IMR-90 (cell line): ENCODE data around the gene SYNPO. TPM values are rescaled to one million over a fixed set of nuclear protein-coding genes. Genes with fewer than 3 reads are reported as not detected.

Experiments used
- ATAC-seq: fragments of 200-7000 bp; cut with Tn5 transposase; 2 replicates; pipeline ENCODE4 v1.9.1; 2020; ENCODE audit warnings: low read depth, mild to moderate bottlenecking, moderate library complexity
- BruUV-seq: library from RNA; stranded (reverse); fragments of 400-500 nt; replicated peaks from 2 replicates; lab custom pipeline; 2021; lab: Mats Ljungman, UMichigan
- CTCF ChIA-PET: fragments of 300-600 bp; formaldehyde crosslinking; extraction: SDS; loops from one replicate; lab custom pipeline; 2021; ENCODE audit warnings: antibody characterized with exemption; lab: Yijun Ruan, JAX
- POLR2A ChIA-PET: fragments of 300-600 bp; sonication (Branson Sonifier 250); formaldehyde crosslinking; loops from one replicate; lab custom pipeline; 2022; ENCODE audit warnings: antibody characterized with exemption; ENCODE audit not compliant: unreplicated experiment; lab: Charles Lee
- DNase-seq: peaks from one replicate; pipeline ENCODE4 v3.0.0; 2013
- H2AFZ ChIP-seq: replicated peaks from 2 replicates; pipeline ENCODE3; 2013; ENCODE audit warnings: low read length, mild to moderate bottlenecking; ENCODE audit not compliant: poor library complexity
- H2AK5ac ChIP-seq: 2 replicates; pipeline ENCODE4 v1.6.1; 2013; ENCODE audit warnings: low read depth, low read length, inconsistent platforms
- H2AK9ac ChIP-seq: replicated peaks from 2 replicates; pipeline ENCODE3; 2013; ENCODE audit warnings: mild to moderate bottlenecking, low read depth, low read length, moderate library complexity; ENCODE audit not compliant: poor library complexity
- H2BK120ac ChIP-seq: 2 replicates; pipeline ENCODE4 v1.6.1; 2013; ENCODE audit warnings: low read depth, low read length, inconsistent platforms
- H2BK15ac ChIP-seq: 3 replicates; pipeline ENCODE4 v1.6.1; 2013; ENCODE audit warnings: low read depth, low read length, inconsistent platforms
- H2BK20ac ChIP-seq: 2 replicates; pipeline ENCODE4 v1.6.1; 2013; ENCODE audit warnings: low read depth, mild to moderate bottlenecking, inconsistent platforms, low read length, moderate library complexity
- H2BK5ac ChIP-seq: 2 replicates; pipeline ENCODE4 v1.6.1; 2013; ENCODE audit warnings: mild to moderate bottlenecking, low read depth, low read length, inconsistent platforms; ENCODE audit not compliant: poor library complexity, severe bottlenecking
- H3K14ac ChIP-seq: replicated peaks from 2 replicates; pipeline ENCODE4 v1.6.1; 2013; ENCODE audit warnings: low read depth, low read length, inconsistent platforms
- H3K18ac ChIP-seq: 2 replicates; pipeline ENCODE4 v1.6.1; 2013; ENCODE audit warnings: low read depth, low read length, control low read depth
- H3K23ac ChIP-seq: 2 replicates; pipeline ENCODE4 v1.6.1; 2013; ENCODE audit warnings: low read depth, low read length, inconsistent platforms
- H3K27ac ChIP-seq: 2 replicates; pipeline ENCODE4 v1.5.1; 2013; ENCODE audit warnings: mild to moderate bottlenecking, control low read depth, low read length; ENCODE audit not compliant: insufficient read depth
- H3K27me3 ChIP-seq: 2 replicates; pipeline ENCODE4 v1.6.1; 2013; ENCODE audit warnings: low read length; ENCODE audit not compliant: control insufficient read depth, insufficient read depth
- H3K36me3 ChIP-seq: 2 replicates; pipeline ENCODE4 v1.6.1; 2013; ENCODE audit warnings: low read length, mixed read lengths; ENCODE audit not compliant: control insufficient read depth, insufficient read depth
- H3K4ac ChIP-seq: 2 replicates; pipeline ENCODE4 v1.6.1; 2013; ENCODE audit warnings: low read depth, low read length, inconsistent platforms
- H3K4me1 ChIP-seq: 2 replicates; pipeline ENCODE4 v1.6.1; 2013; ENCODE audit warnings: low read length, mixed read lengths; ENCODE audit not compliant: control insufficient read depth, insufficient read depth
- H3K4me2 ChIP-seq: 2 replicates; pipeline ENCODE4 v1.6.1; 2013; ENCODE audit warnings: low read depth, mild to moderate bottlenecking, control low read depth, low read length, moderate library complexity
- H3K4me3 ChIP-seq: 2 replicates; pipeline ENCODE4 v1.5.1; 2013; ENCODE audit warnings: low read depth, mild to moderate bottlenecking, control low read depth, low read length, moderate library complexity; ENCODE audit not compliant: insufficient read depth
- H3K56ac ChIP-seq: 2 replicates; pipeline ENCODE4 v1.6.1; 2013; ENCODE audit warnings: low read length, inconsistent platforms; ENCODE audit not compliant: insufficient read depth; ENCODE audit errors: extremely low read depth
- H3K79me1 ChIP-seq, 2 experiments: 2 replicates each; pipeline ENCODE4 v1.6.1; 2013; ENCODE audit warnings: low read length in 2 of 2, inconsistent platforms in 1 of 2, low read depth in 1 of 2
- H3K9ac ChIP-seq: 2 replicates; pipeline ENCODE4 v1.6.1; 2013; ENCODE audit warnings: low read depth, low read length, control low read depth
- H3K9me1 ChIP-seq: 2 replicates; pipeline ENCODE4 v1.6.1; 2013; ENCODE audit warnings: low read length, inconsistent platforms; ENCODE audit not compliant: insufficient read depth
- H3K9me3 ChIP-seq: 2 replicates; pipeline ENCODE4 v1.6.1; 2013; ENCODE audit warnings: low read length; ENCODE audit not compliant: control insufficient read depth, insufficient read depth
- H4K20me1 ChIP-seq: 2 replicates; pipeline ENCODE4 v1.6.1; 2013; ENCODE audit warnings: low read length, inconsistent platforms; ENCODE audit not compliant: insufficient read depth
- H4K5ac ChIP-seq: 2 replicates; pipeline ENCODE4 v1.6.1; 2013; ENCODE audit warnings: mild to moderate bottlenecking, low read depth, low read length, control low read depth
- H4K8ac ChIP-seq, 2 experiments: 2 replicates each; pipeline ENCODE4 v1.6.1; 2013; ENCODE audit warnings: low read depth in 2 of 2, low read length in 2 of 2, control low read depth in 1 of 2, inconsistent platforms in 1 of 2
- H4K91ac ChIP-seq: 2 replicates; pipeline ENCODE4 v1.6.1; 2013; ENCODE audit warnings: low read depth, low read length, inconsistent platforms; ENCODE audit not compliant: insufficient read depth
- CEBPB ChIP-seq: IDR thresholded peaks from 2 replicates; pipeline ENCODE4 v1.6.1; 2012; ENCODE audit warnings: low read depth, low read length, improper control_type of control experiment
- CHD1 ChIP-seq: IDR thresholded peaks from 2 replicates; pipeline ENCODE4 v1.6.1; 2012; ENCODE audit warnings: low read depth, low read length, improper control_type of control experiment
- CTCF ChIP-seq: conservative IDR thresholded peaks from 2 replicates; pipeline ENCODE4 v1.5.1; 2012; ENCODE audit warnings: mild to moderate bottlenecking, low read depth, low read length, improper control_type of control experiment
- FOS ChIP-seq: fragments of 150-350 bp; IDR thresholded peaks from 2 replicates; pipeline ENCODE4 v1.6.1; 2016; ENCODE audit warnings: low read depth, low read length
- MAFK ChIP-seq: IDR thresholded peaks from 2 replicates; pipeline ENCODE4 v1.6.1; 2012; ENCODE audit warnings: low read depth, low read length, improper control_type of control experiment
- MAZ ChIP-seq: IDR thresholded peaks from 2 replicates; pipeline ENCODE4 v1.6.1; 2012; ENCODE audit warnings: low read depth, mild to moderate bottlenecking, low read length, improper control_type of control experiment, moderate library complexity, borderline replicate concordance
- MXI1 ChIP-seq: IDR thresholded peaks from 2 replicates; pipeline ENCODE4 v1.6.1; 2012; ENCODE audit warnings: low read depth, mild to moderate bottlenecking, low read length, moderate library complexity, borderline replicate concordance
- NFE2L2 ChIP-seq: fragments of 150-350 bp; IDR thresholded peaks from 2 replicates; pipeline ENCODE4 v1.6.1; 2016; ENCODE audit warnings: low read depth, mild to moderate bottlenecking, low read length
- POLR2A ChIP-seq: IDR thresholded peaks from 2 replicates; pipeline ENCODE4 v1.6.1; 2012; ENCODE audit warnings: mild to moderate bottlenecking, low read depth, low read length
- RAD21 ChIP-seq: IDR thresholded peaks from 2 replicates; pipeline ENCODE4 v1.6.1; 2012; ENCODE audit warnings: low read length, improper control_type of control experiment
- RCOR1 ChIP-seq: IDR thresholded peaks from 2 replicates; pipeline ENCODE4 v1.6.1; 2012; ENCODE audit warnings: mild to moderate bottlenecking, low read length, improper control_type of control experiment; ENCODE audit not compliant: insufficient replicate concordance
- RFX5 ChIP-seq: IDR thresholded peaks from 2 replicates; pipeline ENCODE4 v1.8.0; 2012; ENCODE audit warnings: low read depth, mild to moderate bottlenecking, low read length, moderate library complexity
- WGBS, 2 experiments: methylation state at CpG; one replicate each; pipeline versions ENCODE4 v1.1.5 to v1.1.7; 2013; ENCODE audit warnings: missing lambda C conversion rate in 2 of 2; ENCODE audit not compliant: insufficient read length in 1 of 2; ENCODE audit errors: extremely low coverage in 2 of 2; 5-methylcytosine and 5-hydroxymethylcytosine counted together
- dilution Hi-C: fragments of 300-500 bp; cut with HindIII; formaldehyde crosslinking; loops from one replicate; pipeline ENCODE4 v1.14.3; 2018; ENCODE audit warnings: low sequenced_read_pairs; ENCODE audit not compliant: unreplicated experiment
- in situ Hi-C: fragments of 300-500 bp; cut with MboI; formaldehyde crosslinking; loops from 3 replicates; pipeline ENCODE4 v1.14.3; 2019; ENCODE audit warnings: low sequenced_read_pairs, inconsistent platforms, mixed read lengths
- intact Hi-C: fragments of 100-400 bp; cut with micrococcal nuclease; formaldehyde crosslinking; loops from 2 replicates; pipeline ENCODE4 v1.10.0; 2022
- polyA plus RNA-seq, 3 experiments: library from polyadenylated mRNA; depleted of rRNA; stranded (reverse); fragments of >200 nt; gene quantifications; 2 replicates each; pipeline ENCODE4 v1.2.3, GENCODE V29; 2012; ENCODE audit warnings: low replicate concordance in 1 of 3
- total RNA-seq: library from RNA; depleted of rRNA; stranded (reverse); fragments of >200 nt; gene quantifications from 2 replicates; pipeline ENCODE4 v1.2.3, GENCODE V29; 2012
- TF ChIP-seq, protein P1 (sequence below): fragments of 150-350 bp; IDR thresholded peaks from 2 replicates; pipeline ENCODE4 v1.6.1; 2017; ENCODE audit warnings: mild to moderate bottlenecking, antibody characterized with exemption, low read length, low read depth

The SYNPO gene
- total and polyA plus RNA-seq, 2 of the 4 experiments (the other 2 are of a cell fraction), result 3.0 to 24.8 TPM

- POLR2A ChIA-PET, result no interaction called here
- CTCF ChIA-PET, result no interaction called here
Observed at GRCh38 chr5:150631326-150631701, 9.1 kb upstream of the SYNPO start.

More at GRCh38 chr5:150631326-150631701, 9.1 kb upstream of the SYNPO start:
- peak overlapping the region; percentile 8 for H3K4ac ChIP-seq
- no CpG with 5 or more reads among the region's 6 CpGs for WGBS, 2 experiments
- in situ Hi-C loops, result no loop called here
- no peak overlapping the region for H3K27ac ChIP-seq
- no TSS peak for BruUV-seq
- H2BK5ac ChIP-seq, result no peak overlapping the region
- no peaks in the 10 kb centered on the region for H3K9me3 ChIP-seq
- no peak overlapping the region for H3K23ac ChIP-seq
- no peak overlapping the region for H3K4me3 ChIP-seq
- DNase-seq, result no peak
- no peaks in the 10 kb centered on the region; the same call in 1 of the 2 replicates for H4K20me1 ChIP-seq
- no peak for ATAC-seq
- no peaks in the 10 kb centered on the region; a peak in 1 of 4 replicates for H3K79me1 ChIP-seq
- no peak overlapping the region for H2AK9ac ChIP-seq
- no peak overlapping the region for H3K9ac ChIP-seq
- no peak overlapping the region for H2AFZ ChIP-seq
- H2AK5ac ChIP-seq, result peak overlapping the region; percentile 84; the same call in 1 of the 2 replicates
- peaks cover 2% of the 10 kb centered on the region; the same call in 1 of the 2 replicates for H3K36me3 ChIP-seq
- intact Hi-C loops, result no loop called here
- H3K14ac ChIP-seq, result peak overlapping the region; percentile 25; the same call in 1 of the 2 replicates
- 0 out of 2 replicates have a peak overlapping the region, but pooled peaks have one; percentile 14 for H2BK20ac ChIP-seq
- dilution Hi-C loops, result no loop called here
- H3K4me2 ChIP-seq, result no peak overlapping the region
- no peak overlapping the region for H2BK15ac ChIP-seq
- TF ChIP-seq FOS, result no peak
- no peak for TF ChIP-seq MXI1
- no peak for TF ChIP-seq POLR2A
- no peak for TF ChIP-seq CHD1
- TF ChIP-seq, protein P1, sequence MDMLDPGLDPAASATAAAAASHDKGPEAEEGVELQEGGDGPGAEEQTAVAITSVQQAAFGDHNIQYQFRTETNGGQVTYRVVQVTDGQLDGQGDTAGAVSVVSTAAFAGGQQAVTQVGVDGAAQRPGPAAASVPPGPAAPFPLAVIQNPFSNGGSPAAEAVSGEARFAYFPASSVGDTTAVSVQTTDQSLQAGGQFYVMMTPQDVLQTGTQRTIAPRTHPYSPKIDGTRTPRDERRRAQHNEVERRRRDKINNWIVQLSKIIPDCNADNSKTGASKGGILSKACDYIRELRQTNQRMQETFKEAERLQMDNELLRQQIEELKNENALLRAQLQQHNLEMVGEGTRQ, result no peak
- TF ChIP-seq RCOR1, result no peak
- no peak for TF ChIP-seq NFE2L2
- no peak for TF ChIP-seq RFX5
- TF ChIP-seq MAZ, result no peak
- no peak for TF ChIP-seq CTCF
- TF ChIP-seq MAFK, result no peak
- TF ChIP-seq CEBPB, result no peak
- no peak for TF ChIP-seq RAD21
- no peak overlapping the region for H3K18ac ChIP-seq
- H3K9me1 ChIP-seq, result peaks cover 24% of the 10 kb centered on the region
- no peak overlapping the region for H4K5ac ChIP-seq
- H4K8ac ChIP-seq, result 0 out of 4 replicates have a peak overlapping the region, but pooled peaks of 1 of the 2 experiments have one; percentile 26
- no peak overlapping the region for H3K56ac ChIP-seq
- peak overlapping the region; percentile 30; the same call in 1 of the 2 replicates for H2BK120ac ChIP-seq
- no peak overlapping the region for H4K91ac ChIP-seq
- H3K27me3 ChIP-seq, result no peaks in the 10 kb centered on the region
- H3K4me1 ChIP-seq, result peaks cover 42% of the 10 kb centered on the region
